DOHH2 (cell line): ENCODE results near the gene HLA-F.

Source experiments
- H3F3A ChIP-seq: fragments of 200-600 bp; sonication (generic), shearing (Covaris generic); 2 replicates; pipeline ENCODE4 v1.6.0; 2016; ENCODE audit warnings: antibody characterized with exemption, mild to moderate bottlenecking; ENCODE audit not compliant: control insufficient read depth, insufficient read depth
- H3K27ac ChIP-seq: fragments of 200-600 bp; sonication (generic); 2 replicates; pipeline ENCODE4 v1.5.1; 2014; ENCODE audit warnings: low read depth, mild to moderate bottlenecking, low read length, moderate library complexity
- H3K27me3 ChIP-seq: fragments of 200-600 bp; sonication (generic); 2 replicates; pipeline ENCODE4 v1.6.1; 2014; ENCODE audit warnings: mild to moderate bottlenecking, low read length, mixed read lengths; ENCODE audit not compliant: control insufficient read depth
- H3K36me3 ChIP-seq: fragments of 200-600 bp; sonication (generic); 2 replicates; pipeline ENCODE4 v1.6.1; 2014; ENCODE audit warnings: mild to moderate bottlenecking, low read length, moderate library complexity, mixed read lengths; ENCODE audit not compliant: control insufficient read depth
- H3K4me1 ChIP-seq: fragments of 200-600 bp; sonication (generic); 2 replicates; pipeline ENCODE4 v1.6.1; 2014; ENCODE audit warnings: mild to moderate bottlenecking, low read length, mixed read lengths; ENCODE audit not compliant: control insufficient read depth
- H3K4me2 ChIP-seq: fragments of 200-600 bp; sonication (generic); 2 replicates; pipeline ENCODE4 v1.6.0; 2014; ENCODE audit warnings: mild to moderate bottlenecking, low read length, moderate library complexity
- H3K4me3 ChIP-seq: fragments of 200-600 bp; sonication (generic); 2 replicates; pipeline ENCODE4 v1.5.1; 2014; ENCODE audit warnings: mild to moderate bottlenecking, low read length, mixed read lengths
- H3K79me2 ChIP-seq: fragments of 200-600 bp; sonication (generic); 2 replicates; pipeline ENCODE4 v1.6.1; 2014; ENCODE audit warnings: mild to moderate bottlenecking, low read length, mixed read lengths; ENCODE audit not compliant: control insufficient read depth
- H3K9me2 ChIP-seq: fragments of 200-600 bp; sonication (generic); replicated peaks from 2 replicates; pipeline ENCODE4 v1.6.1; 2014; ENCODE audit warnings: mild to moderate bottlenecking, low read length, mixed read lengths; ENCODE audit not compliant: control insufficient read depth
- H3K9me3 ChIP-seq: fragments of 200-600 bp; sonication (generic); 2 replicates; pipeline ENCODE4 v1.6.1; 2014; ENCODE audit warnings: antibody characterized with exemption, low read length, mixed read lengths; ENCODE audit not compliant: control insufficient read depth, insufficient read depth
- H4K20me1 ChIP-seq: fragments of 200-600 bp; sonication (generic); 2 replicates; pipeline ENCODE4 v1.6.0; 2014; ENCODE audit warnings: low read depth, mild to moderate bottlenecking, antibody characterized with exemption, low read length, moderate library complexity; ENCODE audit not compliant: control insufficient read depth, insufficient read depth
- CTCF ChIP-seq: fragments of 200-600 bp; sonication (generic); IDR thresholded peaks from one replicate; pipeline ENCODE4 v1.5.1; 2014; ENCODE audit warnings: antibody characterized with exemption, mild to moderate bottlenecking, low read depth, low read length; ENCODE audit not compliant: poor library complexity, severe bottlenecking
- EZH2phosphoT487 ChIP-seq: fragments of 200-600 bp; sonication (generic); IDR thresholded peaks from 2 replicates; pipeline ENCODE4 v1.6.1; 2017; ENCODE audit warnings: borderline replicate concordance, mild to moderate bottlenecking, antibody characterized with exemption, low read length, moderate library complexity, mixed read lengths

The HLA-F gene

GRCh38 chr6:29723666-29724588, 693 bp downstream of the HLA-F start:
- peak overlapping the region; percentile 83 for H3K4me2 ChIP-seq
- H3K27ac ChIP-seq, result no peak overlapping the region
- H3K9me3 ChIP-seq, result no peaks in the 10 kb centered on the region
- H3K4me3 ChIP-seq, result peak overlapping the region; percentile 74
- no peaks in the 10 kb centered on the region for H3K36me3 ChIP-seq
- peaks cover 6% of the 10 kb centered on the region; the same call in 1 of the 2 replicates for H3K4me1 ChIP-seq
- no peaks in the 10 kb centered on the region for H3K79me2 ChIP-seq
- TF ChIP-seq CTCF, result no peak
- no peak for TF ChIP-seq EZH2phosphoT487
- no peaks in the 10 kb centered on the region for H4K20me1 ChIP-seq
- no peaks in the 10 kb centered on the region for H3K27me3 ChIP-seq
- no peaks in the 10 kb centered on the region for H3F3A ChIP-seq
- H3K9me2 ChIP-seq, result no peaks in the 10 kb centered on the region

- Histone ChIP-seq H4K20me1 (no peaks in the 10 kb centered on the region), H3K27me3 (no peaks in the 10 kb centered on the region), H3K36me3 (no peaks in the 10 kb centered on the region), H3K4me1 (peaks cover 6% of the 10 kb centered on the region; the same call in 1 of the 2 replicates), H3F3A (no peaks in the 10 kb centered on the region), H3K4me2 (no peak overlapping the region), H3K27ac (no peak overlapping the region), H3K9me3 (no peaks in the 10 kb centered on the region), H3K9me2 (no peaks in the 10 kb centered on the region), H3K4me3 (no peak overlapping the region), H3K79me2 (no peaks in the 10 kb centered on the region)
- TF ChIP-seq CTCF (no peak), EZH2phosphoT487 (no peak)
These were observed 2.0 kb downstream of the HLA-F start for GRCh38 chr6:29724937-29725869.

GRCh38 chr6:29726001-29726400, 2.8 kb downstream of the HLA-F start:
- Histone ChIP-seq H3K4me3 (no peak overlapping the region), H4K20me1 (no peaks in the 10 kb centered on the region), H3F3A (no peaks in the 10 kb centered on the region), H3K9me2 (no peaks in the 10 kb centered on the region), H3K9me3 (no peaks in the 10 kb centered on the region), H3K4me2 (no peak overlapping the region), H3K27ac (no peak overlapping the region), H3K79me2 (no peaks in the 10 kb centered on the region), H3K4me1 (peaks cover 6% of the 10 kb centered on the region; the same call in 1 of the 2 replicates), H3K36me3 (no peaks in the 10 kb centered on the region), H3K27me3 (no peaks in the 10 kb centered on the region)
- TF ChIP-seq CTCF (no peak), EZH2phosphoT487 (no peak)
